ENCODE results near the gene BCL3.

The BCL3 gene

DNA sequence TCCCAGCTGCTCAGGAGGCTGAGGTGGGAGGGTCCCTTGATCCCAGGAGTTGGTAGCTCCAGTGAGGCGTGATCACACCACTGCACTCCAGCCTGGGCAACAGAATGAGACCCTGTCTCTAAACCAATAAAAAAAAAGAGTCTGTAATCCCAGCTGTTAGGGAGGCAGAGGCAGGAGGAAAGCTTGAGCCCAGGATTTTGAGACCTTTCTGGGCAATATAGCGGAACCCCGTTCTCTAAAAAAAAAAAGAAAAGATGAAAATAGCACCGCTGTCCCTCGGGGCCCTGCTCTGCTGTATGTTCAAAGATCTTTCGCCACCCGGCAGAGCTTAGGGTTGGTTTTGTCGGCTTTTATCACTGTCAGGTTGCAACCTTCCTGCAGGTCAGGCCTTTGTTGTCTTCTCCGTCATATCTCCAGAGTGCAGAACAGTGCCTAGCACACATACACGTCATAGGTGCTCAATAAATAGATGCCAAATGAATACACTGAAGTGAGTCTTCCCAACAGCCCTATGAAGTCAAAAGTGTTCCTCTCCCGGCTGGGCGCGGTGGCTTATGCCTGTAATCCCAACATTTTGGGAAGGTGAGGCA, 47.0 kb downstream of the BCL3 start:
- DNase-seq, result no peak

DNA sequence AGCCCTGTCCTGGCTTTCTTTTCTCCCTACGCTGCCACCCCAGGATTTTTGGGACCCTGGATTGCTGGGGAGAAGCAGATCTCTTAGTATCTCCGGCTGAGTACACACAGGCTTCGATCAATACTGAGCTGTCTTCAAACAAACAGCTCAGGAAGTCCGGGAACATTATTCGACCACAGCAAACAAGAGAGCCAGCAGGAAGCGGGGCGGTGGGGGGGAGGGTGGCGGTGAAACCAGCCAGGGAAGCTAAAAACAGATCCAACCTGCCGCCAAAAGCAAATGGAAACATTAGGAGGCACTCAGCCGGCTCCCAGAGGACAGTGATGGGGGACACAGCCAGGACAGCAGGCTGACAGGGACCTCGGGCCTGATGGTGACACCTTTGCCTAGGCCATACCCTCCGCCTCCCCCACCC, 48.2 kb downstream of the BCL3 start:
- DNase-seq, result peak; percentile 89

DNA sequence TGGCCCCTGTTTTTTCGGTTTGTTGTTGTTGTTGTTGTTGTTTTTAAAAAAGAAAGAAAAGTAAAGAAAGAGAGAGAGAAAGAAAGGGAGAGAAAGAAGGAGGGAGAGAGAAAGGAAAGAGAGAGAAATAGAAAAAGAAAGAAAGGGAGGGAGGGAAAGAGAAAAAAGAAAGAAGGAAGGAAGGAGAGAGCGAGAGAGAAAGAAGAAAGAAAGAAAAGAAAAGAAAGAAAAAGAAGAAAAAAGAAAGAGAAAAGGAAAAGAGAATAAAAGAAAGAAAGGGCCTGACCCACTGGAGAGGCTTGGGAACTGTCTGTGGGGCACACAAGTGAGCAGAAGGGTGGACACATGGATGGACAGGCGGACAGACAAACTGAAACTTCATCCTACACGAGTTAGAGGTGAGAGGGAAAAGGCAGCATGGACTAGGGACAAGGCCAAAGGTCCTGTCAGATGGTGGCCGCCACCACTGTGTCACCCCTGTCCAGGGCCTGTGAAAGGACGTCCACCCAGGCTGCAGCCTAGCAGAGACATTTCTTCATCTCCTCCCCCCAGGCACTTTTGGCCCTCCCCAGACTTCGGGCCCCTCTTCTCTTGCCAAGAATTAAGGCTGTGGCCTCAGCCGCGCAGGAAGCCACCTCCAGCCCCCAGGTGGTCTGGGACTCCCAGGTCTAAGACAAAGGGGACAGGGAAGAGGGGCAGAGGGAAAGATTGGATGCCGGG, 51.3 kb downstream of the BCL3 start:
- no peak for DNase-seq

DNA sequence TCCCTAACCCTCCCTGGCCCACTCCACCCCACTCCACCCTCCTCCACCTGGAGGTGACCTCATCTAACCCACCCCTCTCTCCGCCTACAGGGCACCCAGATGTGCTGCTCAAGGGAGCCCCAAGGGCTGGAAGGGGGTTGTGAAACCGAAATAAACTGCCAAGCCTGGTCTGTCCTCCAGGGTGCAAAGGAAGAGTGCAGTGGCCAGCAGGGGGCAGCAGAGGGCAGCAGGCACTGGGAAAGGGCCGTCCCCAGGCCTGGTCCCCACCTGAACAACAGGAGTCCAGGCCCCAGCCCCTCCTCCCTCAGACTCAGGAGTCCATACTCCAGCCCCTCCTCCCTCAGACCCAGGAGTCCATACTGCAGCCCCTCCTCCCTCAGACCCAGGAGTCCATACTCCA, 52.0 kb downstream of the BCL3 start:
- peak; percentile 78 for DNase-seq

DNA sequence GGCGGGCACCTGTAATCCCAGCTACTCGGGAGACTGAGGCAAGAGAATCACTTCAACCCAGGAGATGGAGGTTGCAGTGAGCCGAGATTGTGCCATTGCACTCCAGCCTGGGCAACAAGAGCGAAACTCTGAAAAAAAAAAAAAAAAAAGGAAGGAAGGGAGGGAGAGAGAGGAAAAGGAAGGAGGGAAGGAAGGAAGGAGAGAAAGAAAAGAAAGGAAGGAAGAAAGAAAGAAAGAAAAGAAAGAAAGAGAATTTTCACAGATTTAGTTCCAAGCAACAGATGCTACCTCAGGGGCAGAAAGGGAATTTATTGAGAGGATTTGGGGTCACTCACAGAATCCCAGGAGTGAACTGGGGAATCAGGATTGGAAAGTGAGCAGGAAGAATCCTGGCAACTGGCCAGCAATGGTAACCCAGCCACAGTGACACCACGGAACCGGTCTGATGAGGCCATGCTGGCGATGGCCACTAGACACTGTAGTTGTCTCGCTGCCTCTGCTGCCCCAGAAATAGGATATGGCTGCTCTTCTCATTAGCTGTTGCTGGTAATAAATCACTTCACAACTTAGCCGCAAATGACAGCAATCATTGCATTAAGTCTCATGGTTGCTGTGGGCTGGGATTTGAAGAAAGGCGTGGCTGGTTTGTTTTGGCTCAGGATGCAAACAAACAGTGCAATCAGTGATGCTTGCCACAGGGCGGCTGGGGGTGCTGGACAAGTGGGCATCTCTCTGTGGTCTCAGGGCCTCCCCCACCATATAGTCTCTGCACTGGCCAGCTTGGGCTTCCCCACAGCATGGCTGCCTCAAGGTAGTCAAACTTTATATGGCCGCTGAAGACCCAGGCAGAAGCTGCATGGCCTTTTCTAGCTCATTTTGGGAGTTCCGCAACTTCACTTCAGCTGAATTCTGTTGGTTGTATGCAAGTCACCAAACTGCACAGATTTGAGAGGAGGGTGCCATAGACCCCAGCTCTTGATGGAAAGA, 55.2 kb downstream of the BCL3 start:
- peak; percentile 37 for DNase-seq

DNA sequence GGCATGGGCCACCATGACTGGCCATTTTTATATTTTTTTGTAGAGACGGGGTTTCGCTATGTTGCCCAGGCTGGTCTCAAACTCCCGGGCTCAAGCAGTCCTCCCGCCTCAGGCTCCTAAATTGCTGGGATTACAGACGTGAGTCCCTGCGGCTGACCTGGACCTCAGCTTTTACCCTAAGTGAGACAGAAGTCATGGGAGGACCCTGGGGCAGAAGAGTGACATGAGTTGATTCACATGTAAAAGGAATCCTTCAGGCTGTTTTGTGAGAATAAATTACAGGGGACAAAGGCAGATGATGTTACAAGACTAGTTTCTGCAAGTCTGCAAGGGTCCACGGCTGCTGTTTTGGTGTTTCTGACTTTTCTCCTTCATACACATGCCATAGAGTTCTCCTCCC, 57.8 kb downstream of the BCL3 start:
- DNase-seq, result no peak

DNA sequence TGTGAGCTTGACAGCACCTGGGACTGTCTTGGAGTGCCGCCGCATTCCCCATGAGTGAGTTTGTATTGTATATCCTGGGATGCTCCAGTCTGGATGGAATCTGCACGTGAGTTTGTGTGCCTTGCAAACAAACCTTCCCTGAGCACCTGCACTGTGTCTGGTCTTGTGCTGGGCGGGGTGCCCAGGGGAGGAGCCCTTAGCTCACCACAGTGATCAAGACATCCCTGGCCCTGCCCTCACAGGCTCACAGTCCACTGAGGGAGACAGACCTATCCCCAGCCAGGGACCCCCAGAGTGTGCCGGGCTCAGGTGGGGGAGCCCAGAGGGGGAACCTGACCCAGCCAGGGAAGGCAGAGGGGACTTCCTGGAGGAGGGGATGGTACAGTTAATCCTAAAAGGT, 58.7 kb downstream of the BCL3 start:
- peak; percentile 84 for DNase-seq

DNA sequence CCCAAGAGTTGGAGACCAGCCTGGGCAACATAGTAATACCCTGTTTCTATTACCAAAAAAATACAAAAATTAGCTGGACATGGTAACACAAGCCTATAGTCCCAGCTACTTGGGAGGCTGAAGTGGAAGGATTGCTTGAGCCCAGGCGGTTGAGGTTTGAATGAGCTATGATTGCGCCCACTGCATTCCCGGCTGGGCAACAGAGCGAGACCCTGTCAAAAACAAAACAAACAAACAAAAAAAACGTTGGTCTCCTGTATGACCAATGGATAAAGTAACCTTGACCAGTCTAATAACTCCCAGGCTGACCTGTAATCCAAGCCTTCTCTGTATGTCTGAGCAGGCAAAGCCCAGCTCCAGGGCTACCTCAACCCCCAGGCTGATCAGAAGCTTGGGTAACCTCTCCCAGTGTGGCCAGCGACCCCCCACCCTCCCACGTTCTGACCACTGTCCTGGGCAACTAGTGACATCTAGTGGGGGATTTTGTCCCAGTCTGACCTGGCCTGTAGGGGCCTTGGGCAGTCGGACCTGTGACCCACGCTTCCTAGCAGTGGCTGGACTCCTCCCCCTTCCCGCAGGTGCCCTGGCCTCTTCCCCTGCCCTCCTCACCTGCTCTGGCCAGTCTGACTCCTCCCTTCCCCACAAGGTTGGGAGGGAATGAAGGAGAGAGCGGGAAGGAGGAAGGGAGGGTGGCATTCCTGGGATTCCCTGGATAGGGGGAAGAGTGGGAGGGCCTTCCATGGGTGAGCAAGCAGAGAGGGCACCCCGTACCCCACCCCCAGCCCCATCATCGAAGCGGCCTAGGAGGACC, 59.3 kb downstream of the BCL3 start:
- DNase-seq, result peak; percentile 2

DNA sequence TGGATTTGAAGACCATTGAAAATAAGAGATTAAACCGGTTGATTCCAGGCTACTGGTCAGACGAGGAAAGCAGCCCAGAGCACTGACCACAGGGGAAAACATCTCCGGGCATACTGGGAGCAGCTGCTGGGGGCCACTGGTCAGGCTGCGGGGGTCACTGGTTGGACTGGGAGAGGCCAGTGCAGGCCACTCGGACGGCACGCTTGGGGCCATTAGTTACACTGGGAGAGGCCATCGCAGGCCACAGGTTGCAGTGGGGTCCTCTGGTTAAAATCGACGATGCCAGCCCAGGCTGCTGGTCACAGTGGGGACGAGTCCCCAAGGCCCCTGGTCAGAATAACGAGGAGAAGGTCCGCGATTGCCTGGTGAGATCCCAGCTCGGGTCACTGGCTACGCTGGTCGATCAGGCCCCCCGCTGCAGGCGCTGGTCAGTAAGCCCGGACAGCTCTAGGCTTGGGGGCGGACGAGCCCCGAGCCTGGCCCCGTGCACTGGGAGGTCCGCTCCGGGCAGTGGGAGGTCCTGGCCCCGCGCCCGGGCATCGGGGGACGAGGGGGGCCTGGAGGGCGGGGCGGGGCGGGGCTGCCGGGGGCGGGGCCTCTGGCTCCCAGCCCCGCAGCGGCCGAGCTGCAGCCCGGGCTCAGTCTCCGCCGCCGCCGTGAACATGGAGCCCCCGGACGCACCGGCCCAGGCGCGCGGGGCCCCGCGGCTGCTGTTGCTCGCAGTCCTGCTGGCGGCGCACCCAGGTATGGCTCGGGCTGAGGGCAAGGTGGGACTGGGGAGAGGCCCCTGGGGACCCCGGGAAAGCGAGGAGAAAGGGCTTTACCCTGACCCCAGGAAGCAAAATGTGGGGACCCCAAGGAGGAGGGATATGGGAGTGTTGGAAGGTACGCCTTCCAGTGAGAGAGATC, 60.2 kb downstream of the BCL3 start, which contains the start of gene BCAM:
Gene BCAM (plus strand): TSS at position 641 of the 909 bp plus-strand sequence. CDS start 22 bp downstream, at position 663.
- peak; percentile 23 for DNase-seq

All from COR-L47 (cell line).